K562 (cell line): ENCODE results near the gene KCNB1. TPM values are rescaled to one million over a fixed set of nuclear protein-coding genes. Genes with fewer than 3 reads are reported as not detected.

ENCODE experiments used
- ATAC-seq: fragments of 200-7000 bp; cut with Tn5 transposase; 3 replicates; pipeline ENCODE4 v1.9.1; 2020; ENCODE audit warnings: moderate library complexity
- BruUV-seq: library from RNA; stranded (reverse); fragments of 400-500 nt; replicated peaks from 2 replicates; lab custom pipeline; 2021; lab: Mats Ljungman, UMichigan
- CTCF ChIA-PET: fragments of 300-600 bp; formaldehyde crosslinking; extraction: SDS; loops from one replicate; lab custom pipeline; 2021; ENCODE audit warnings: low intra/inter-chr PET ratio; lab: Yijun Ruan, JAX
- POLR2A ChIA-PET: fragments of 300-600, 350-650 bp; sonication (Branson Sonifier 250); formaldehyde crosslinking; extraction: SDS; loops from one replicate; lab custom pipeline; 2021; ENCODE audit warnings: antibody characterized with exemption, inconsistent platforms; lab: Yijun Ruan, JAX
- DNase-seq, 4 experiments: peaks; one replicate each; pipeline versions ENCODE4 v3.0.0 to v3.0.0-alpha.2; 2011 to 2018; ENCODE audit warnings: low spot score in 3 of 4, mixed read lengths in 3 of 4; ENCODE audit errors: extremely low read depth in 1 of 4
- FAIRE-seq: peaks from 2 replicates; lab custom pipeline; 2011; peaks lifted over from hg19 to GRCh38; lab: Jason Lieb, UNC
- H2AFZ ChIP-seq: 2 replicates; pipeline ENCODE4 v1.6.0; 2011; ENCODE audit warnings: low read depth, low read length, control low read depth, inconsistent platforms
- H3K27ac ChIP-seq: fragments of 200-600 bp; 3 replicates; pipeline ENCODE4 v1.8.0; 2011; ENCODE audit warnings: low read depth, mild to moderate bottlenecking, control low read depth, inconsistent platforms, low read length, moderate library complexity, mixed read lengths; ENCODE audit errors: extremely low read depth
- H3K27me3 ChIP-seq, 2 experiments: fragments of 300-600 bp in 1 of 2; 2 replicates in 1 of 2; 3 replicates in 1 of 2; pipeline versions ENCODE4 v1.6.0 to v1.8.0; 2011; ENCODE audit warnings: inconsistent platforms in 2 of 2, low read length in 2 of 2, mild to moderate bottlenecking in 1 of 2, mixed read lengths in 1 of 2, moderate library complexity in 1 of 2; ENCODE audit not compliant: control insufficient read depth in 2 of 2, insufficient read depth in 2 of 2
- H3K36me3 ChIP-seq: fragments of 300-600 bp; 3 replicates; pipeline ENCODE4 v1.8.0; 2011; ENCODE audit warnings: mild to moderate bottlenecking, low read length, inconsistent platforms; ENCODE audit not compliant: control insufficient read depth, insufficient read depth
- H3K4me1 ChIP-seq, 2 experiments: fragments of 200-600 bp in 1 of 2; replicated peaks in 1 of 2; 2 replicates in 1 of 2; 3 replicates in 1 of 2; pipeline versions ENCODE4 v1.5.1 to v1.8.0; 2011; ENCODE audit warnings: inconsistent platforms in 2 of 2, low read length in 2 of 2, mild to moderate bottlenecking in 1 of 2, mixed read lengths in 1 of 2, moderate library complexity in 1 of 2; ENCODE audit not compliant: control insufficient read depth in 2 of 2, insufficient read depth in 2 of 2
- H3K4me2 ChIP-seq: 2 replicates; pipeline ENCODE4 v1.6.1; 2011; ENCODE audit warnings: low read length, control low read depth, inconsistent platforms, mixed read lengths; ENCODE audit not compliant: insufficient read depth
- H3K4me3 ChIP-seq: fragments of 200-600 bp; sonication (generic), shearing (Covaris generic); 2 replicates; pipeline ENCODE4 v1.5.1; 2016; ENCODE audit warnings: control low read depth, inconsistent platforms
- H3K79me2 ChIP-seq: fragments of 200-600 bp; 3 replicates; pipeline ENCODE4 v1.8.0; 2011; ENCODE audit warnings: low read length, inconsistent platforms; ENCODE audit not compliant: control insufficient read depth, insufficient read depth
- H3K9ac ChIP-seq, 2 experiments: 2 replicates each; pipeline versions ENCODE4 v1.6.0 to v1.6.1; 2011; ENCODE audit warnings: low read depth in 2 of 2, low read length in 2 of 2, control low read depth in 1 of 2, inconsistent platforms in 1 of 2, mild to moderate bottlenecking in 1 of 2, mixed read lengths in 1 of 2; ENCODE audit not compliant: insufficient read depth in 1 of 2
- H3K9me1 ChIP-seq: one replicate; pipeline ENCODE4 v1.6.0; 2011; ENCODE audit warnings: inconsistent platforms, mild to moderate bottlenecking, low read length, moderate library complexity; ENCODE audit not compliant: control insufficient read depth, insufficient read depth
- H3K9me3 ChIP-seq: replicated peaks from 2 replicates; pipeline ENCODE4 v1.5.1; 2011; ENCODE audit warnings: low read depth, low read length, inconsistent platforms; ENCODE audit not compliant: control insufficient read depth, insufficient read depth
- H4K20me1 ChIP-seq: replicated peaks from 2 replicates; pipeline ENCODE4 v1.6.1; 2011; ENCODE audit warnings: low read length, inconsistent platforms, mixed read lengths; ENCODE audit not compliant: control insufficient read depth, insufficient read depth
- ATF7 ChIP-seq: fragments of 450-650 bp; IDR thresholded peaks from 2 replicates; pipeline ENCODE4 v1.7.1; 2014; ENCODE audit warnings: mild to moderate bottlenecking, moderate library complexity
- ELF2 ChIP-seq: fragments of 250-450 bp; sonication (Bioruptor Pico); IDR thresholded peaks from 2 replicates; pipeline ENCODE4 v1.5.0; 2021; ENCODE audit warnings: mild to moderate bottlenecking
- FOXM1 ChIP-seq, 2 experiments: fragments of 450-650 bp in 1 of 2; sonication (generic) in 1 of 2; formaldehyde crosslinking in 1 of 2; IDR thresholded peaks; 2 replicates each; pipeline versions ENCODE4 v1.6.1 to v1.9.0; 2017 to 2022; ENCODE audit warnings: low read depth in 2 of 2, mild to moderate bottlenecking in 2 of 2, missing genetic modification reagents in 1 of 2, moderate library complexity in 1 of 2
- HNRNPLL ChIP-seq: fragments of 200-400 bp; formaldehyde crosslinking; IDR thresholded peaks from 2 replicates; pipeline ENCODE4 v1.6.1; 2017; ENCODE audit warnings: low read length, low read depth, mild to moderate bottlenecking; ENCODE audit not compliant: poor library complexity, severe bottlenecking
- NR2C1 ChIP-seq, 2 experiments: fragments of 450-650 bp; IDR thresholded peaks; 2 replicates each; pipeline ENCODE4 v1.6.1; 2017; ENCODE audit warnings: mild to moderate bottlenecking in 2 of 2, antibody characterized with exemption in 1 of 2, inconsistent platforms in 1 of 2, missing compliant biosample characterization in 1 of 2, missing genetic modification characterization in 1 of 2
- PCBP1 ChIP-seq: fragments of 200-400 bp; formaldehyde crosslinking; IDR thresholded peaks from 2 replicates; pipeline ENCODE4 v1.6.1; 2018; ENCODE audit warnings: mild to moderate bottlenecking, low read depth, low read length; ENCODE audit not compliant: poor library complexity, severe bottlenecking
- PHF20 ChIP-seq: fragments of 450-650 bp; IDR thresholded peaks from 2 replicates; pipeline ENCODE4 v1.6.1; 2018; ENCODE audit not compliant: partially characterized antibody
- POLR2H ChIP-seq: IDR thresholded peaks from 2 replicates; pipeline ENCODE4 v1.6.1; 2016; ENCODE audit warnings: missing genetic modification characterization, low read depth, mild to moderate bottlenecking, control low read depth, missing compliant biosample characterization, moderate library complexity
- RBM22 ChIP-seq: fragments of 200-400 bp; formaldehyde crosslinking; IDR thresholded peaks from 2 replicates; pipeline ENCODE4 v1.6.1; 2018; ENCODE audit warnings: low read length, low read depth; ENCODE audit not compliant: poor library complexity, severe bottlenecking
- TFAP4 ChIP-seq: sonication (generic); formaldehyde crosslinking; IDR thresholded peaks from 2 replicates; pipeline ENCODE4 v1.8.0; 2022; ENCODE audit warnings: missing genetic modification reagents, mild to moderate bottlenecking, moderate library complexity, borderline replicate concordance
- TRIM25 ChIP-seq: fragments of 450-650 bp; IDR thresholded peaks from 2 replicates; pipeline ENCODE4 v1.7.0; 2016; ENCODE audit warnings: borderline replicate concordance
- WGBS: fragments of 100-300 bp; shearing (Covaris generic); methylation state at CpG from one replicate; pipeline ENCODE4 v1.1.6; 2016; ENCODE audit warnings: low coverage, mixed read lengths; ENCODE audit not compliant: insufficient coverage; ENCODE audit errors: missing lambda C conversion rate; 5-methylcytosine and 5-hydroxymethylcytosine counted together
- in situ Hi-C: fragments of 300-500 bp; cut with MboI; formaldehyde crosslinking; loops from 4 replicates; pipeline ENCODE4 v1.15.0; 2018; ENCODE audit warnings: inconsistent platforms, mixed read lengths
- intact Hi-C: fragments of 100-400 bp; cut with micrococcal nuclease; formaldehyde crosslinking; loops from 2 replicates; pipeline ENCODE4 v1.14.2; 2022
- polyA plus RNA-seq, 8 experiments: library from polyadenylated mRNA; depleted of rRNA in 4 of 8; stranded (reverse) in 5 of 8; unstranded in 3 of 8; fragments of >200 nt; fragmentation: Nextera tagmentation in 2 of 8; fragmentation: Illumina TruSeq in 1 of 8; extraction: Ambion mirVana in 2 of 8; extraction: Trizol in 1 of 8; gene quantifications; 2 replicates each; pipeline versions ENCODE4 v1.2.1 to v1.2.3, GENCODE V29; 2011 to 2014; ENCODE audit warnings: inconsistent platforms in 1 of 8, missing spikeins in 1 of 8
- total RNA-seq, 7 experiments: library from RNA; depleted of rRNA in 6 of 7; stranded (reverse); fragments of >200 nt in 6 of 7; fragmentation: Illumina TruSeq in 2 of 7; extraction: Trizol in 2 of 7; gene quantifications; 2 replicates each; pipeline versions ENCODE4 v1.2.1 to v1.2.3, GENCODE V29; 2011 to 2021; ENCODE audit warnings: low replicate concordance in 1 of 7

KCNB1 gene
- total and polyA plus RNA-seq, 9 of the 15 experiments (the other 6 are each of a cell fraction or from before 2014, with no cell fraction given) = 0.01 to 0.06 TPM; not detected in 7

GRCh38 chr20:49422161-49422560 lies 60.3 kb downstream of the KCNB1 start:
- Histone ChIP-seq H3K27me3 (peaks cover 12 to 26% of the 10 kb centered on the region in 2 experiments; a peak in 4 of 5 replicates), H4K20me1 (peaks cover 6% of the 10 kb centered on the region; the same call in 1 of the 2 replicates), H3K9ac (no peak overlapping the region), H3K79me2 (no peaks in the 10 kb centered on the region), H3K36me3 (no peaks in the 10 kb centered on the region), H3K4me3 (no peak overlapping the region), H2AFZ (no peak overlapping the region), H3K9me3 (no peaks in the 10 kb centered on the region; the same call in 1 of the 2 replicates), H3K4me2 (no peak overlapping the region), H3K27ac (no peak overlapping the region), H3K4me1 (no peaks in the 10 kb centered on the region), H3K9me1 (no peaks in the 10 kb centered on the region)
- in situ Hi-C loops = no loop called here
- DNase-seq (no peak), ATAC-seq (no peak), FAIRE-seq (no peak)
- 7% methylated on average over 6 of the region's 6 CpGs for WGBS
- POLR2A ChIA-PET = interaction anchor here (0.7 to 0.9 kb wide), 3 partner anchors 13 to 27 kb away, joined by 3 read pairs; no protein-coding TSS in a partner anchor
- intact Hi-C loops = no loop called here
- CTCF ChIA-PET = no interaction called here
- no peak for TF ChIP-seq RBM22
- no peak for TF ChIP-seq NR2C1 (IDR thresholded peaks at IDR 0.05)
- TF ChIP-seq NR2C1 (tag; IDR thresholded peaks at IDR 0.05) = no peak
- no peak for TF ChIP-seq ELF2 (CRISPR knock-in tag)
- no peak for TF ChIP-seq ATF7
- no peak for TF ChIP-seq HNRNPLL
- no peak for TF ChIP-seq TFAP4 (CRISPR knock-in tag)
- no peak for TF ChIP-seq FOXM1 (IDR thresholded peaks at IDR 0.05; ENCODE audit: low read depth)
- TF ChIP-seq FOXM1 (CRISPR knock-in tag; IDR thresholded peaks at IDR 0.05; ENCODE audit: low read depth) = no peak
- TF ChIP-seq PHF20 = no peak
- TF ChIP-seq POLR2H (tag) = no peak
- TF ChIP-seq PCBP1 = no peak
- no peak for TF ChIP-seq TRIM25
- no TSS peak for BruUV-seq
